Measurements from ENCODE around the gene RNF135.

DNA sequence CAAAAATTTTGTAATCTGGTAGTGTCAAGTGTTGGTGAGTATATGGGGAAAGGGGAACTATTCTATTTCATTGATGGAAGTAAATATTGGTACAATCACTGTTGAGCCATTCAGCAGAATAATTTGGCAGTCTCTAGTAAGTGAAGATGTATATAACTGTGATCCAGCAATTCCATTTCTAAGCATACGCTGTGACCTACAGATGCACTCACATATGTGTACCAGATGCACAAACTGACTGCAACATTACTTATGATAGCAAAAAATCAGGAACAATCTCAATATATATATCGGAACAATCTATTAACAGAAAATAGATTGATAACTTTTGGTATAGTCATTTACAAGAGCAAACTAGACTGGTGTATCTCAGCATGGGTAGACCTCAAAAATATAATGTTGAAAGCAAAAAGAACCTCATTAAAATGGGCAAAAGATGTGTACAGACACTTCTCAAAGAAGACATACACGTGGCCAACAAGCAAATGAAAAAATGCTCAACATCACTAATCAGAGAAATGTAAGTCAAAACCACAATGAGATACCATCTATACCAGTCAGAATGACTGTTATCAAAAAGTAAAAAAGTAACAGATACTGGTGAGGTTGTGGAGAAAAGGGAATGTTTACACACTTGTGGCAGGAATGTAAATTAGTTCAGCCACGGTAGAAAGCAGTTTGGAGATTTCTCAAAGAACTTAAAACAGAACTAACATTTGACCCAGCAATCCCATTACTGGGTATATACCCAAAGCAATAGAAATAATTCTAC, 28.3 kb upstream of the RNF135 start:
- TF ChIP-seq EZH2 (IDR thresholded peaks at IDR 0.05; ENCODE audit: low read length, unreplicated experiment): no peak
- TF ChIP-seq, protein P1, sequence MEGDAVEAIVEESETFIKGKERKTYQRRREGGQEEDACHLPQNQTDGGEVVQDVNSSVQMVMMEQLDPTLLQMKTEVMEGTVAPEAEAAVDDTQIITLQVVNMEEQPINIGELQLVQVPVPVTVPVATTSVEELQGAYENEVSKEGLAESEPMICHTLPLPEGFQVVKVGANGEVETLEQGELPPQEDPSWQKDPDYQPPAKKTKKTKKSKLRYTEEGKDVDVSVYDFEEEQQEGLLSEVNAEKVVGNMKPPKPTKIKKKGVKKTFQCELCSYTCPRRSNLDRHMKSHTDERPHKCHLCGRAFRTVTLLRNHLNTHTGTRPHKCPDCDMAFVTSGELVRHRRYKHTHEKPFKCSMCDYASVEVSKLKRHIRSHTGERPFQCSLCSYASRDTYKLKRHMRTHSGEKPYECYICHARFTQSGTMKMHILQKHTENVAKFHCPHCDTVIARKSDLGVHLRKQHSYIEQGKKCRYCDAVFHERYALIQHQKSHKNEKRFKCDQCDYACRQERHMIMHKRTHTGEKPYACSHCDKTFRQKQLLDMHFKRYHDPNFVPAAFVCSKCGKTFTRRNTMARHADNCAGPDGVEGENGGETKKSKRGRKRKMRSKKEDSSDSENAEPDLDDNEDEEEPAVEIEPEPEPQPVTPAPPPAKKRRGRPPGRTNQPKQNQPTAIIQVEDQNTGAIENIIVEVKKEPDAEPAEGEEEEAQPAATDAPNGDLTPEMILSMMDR (conservative IDR thresholded peaks at IDR 0.05; ENCODE audit: low read depth, low read length): no peak

All from PC-3 (cell line).